Measurements from ENCODE around the gene SLBP.

The SLBP gene

DNA sequence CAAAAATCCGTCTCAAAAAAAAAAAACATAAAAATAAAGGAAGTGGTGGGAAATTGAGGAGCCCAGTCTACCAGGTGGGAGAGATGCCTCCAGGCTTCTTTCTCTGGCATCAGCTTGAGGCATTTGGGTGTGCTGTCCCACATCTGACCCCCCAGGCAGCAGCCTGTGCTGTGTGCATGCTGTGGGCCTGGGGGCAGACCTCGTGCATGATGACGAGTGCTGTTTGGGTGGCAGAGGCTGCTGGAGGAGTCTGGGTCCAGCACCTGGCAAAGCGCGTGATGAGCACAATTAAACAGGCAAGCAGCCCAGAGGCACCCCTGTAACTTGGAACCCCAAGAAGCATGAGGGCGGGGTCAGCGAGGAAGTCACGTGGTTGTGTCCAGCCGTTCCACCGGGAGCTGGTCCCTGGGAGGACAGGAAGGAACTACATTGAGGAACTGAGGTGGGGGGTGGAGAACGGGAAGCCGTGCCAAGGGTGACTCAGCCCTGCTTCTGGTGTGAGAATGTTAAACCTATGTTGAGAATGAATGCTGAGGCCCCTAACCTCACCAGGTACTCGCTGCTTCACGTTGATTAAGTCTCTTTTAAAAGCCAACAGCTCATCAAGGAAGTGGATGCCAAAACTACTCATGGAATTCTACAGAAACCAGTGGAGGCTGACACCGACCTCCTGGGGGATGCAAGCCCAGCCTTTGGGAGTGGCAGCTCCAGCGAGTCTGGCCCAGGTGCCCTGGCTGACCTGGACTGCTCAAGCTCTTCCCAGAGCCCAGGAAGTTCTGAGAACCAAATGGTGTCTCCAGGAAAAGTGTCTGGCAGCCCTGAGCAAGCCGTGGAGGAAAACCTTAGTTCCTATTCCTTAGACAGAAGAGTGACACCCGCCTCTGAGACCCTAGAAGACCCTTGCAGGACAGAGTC is 15.3 kb upstream of the SLBP start:
- Histone ChIP-seq H3K27ac (ENCODE audit: low read length) (no peak overlapping the region), H3K4me1 (ENCODE audit: low read length) (peaks cover 12% of the 10 kb centered on the region), H3K4me3 (ENCODE audit: low read length) (no peak overlapping the region), H3K36me3 (replicated peaks; ENCODE audit: low read depth, low read length) (peaks cover 67% of the 10 kb centered on the region), H2AFZ (ENCODE audit: low read depth, low read length) (no peak overlapping the region), H3K79me2 (ENCODE audit: low read length) (peaks cover 72% of the 10 kb centered on the region), H3K9ac (ENCODE audit: low read length) (no peak overlapping the region), H3K9me3 (ENCODE audit: insufficient read depth, low read length) (no peaks in the 10 kb centered on the region), H3K27me3 (ENCODE audit: low read depth, low read length) (no peaks in the 10 kb centered on the region), H3K4me2 (ENCODE audit: low read length) (no peak overlapping the region), H4K20me1 (ENCODE audit: insufficient read depth, low read length) (peaks cover 18% of the 10 kb centered on the region)
- TF ChIP-seq CTCF (IDR thresholded peaks at IDR 0.05; ENCODE audit: low read depth, low read length), result no peak
- no peak for TF ChIP-seq EZH2phosphoT487 (IDR thresholded peaks at IDR 0.05; ENCODE audit: low read depth)

GRCh38 chr4:1726146-1726934 is 14.2 kb upstream of the SLBP start:
- Histone ChIP-seq H2AFZ (ENCODE audit: low read depth, low read length) (no peak overlapping the region), H3K79me2 (ENCODE audit: low read length) (peaks cover 82% of the 10 kb centered on the region), H3K36me3 (replicated peaks; ENCODE audit: low read depth, low read length) (peaks cover 63% of the 10 kb centered on the region), H3K4me1 (ENCODE audit: low read length) (peaks cover 12% of the 10 kb centered on the region), H3K9ac (ENCODE audit: low read length) (no peak overlapping the region), H3K9me3 (ENCODE audit: insufficient read depth, low read length) (no peaks in the 10 kb centered on the region), H3K4me2 (ENCODE audit: low read length) (no peak overlapping the region), H3K4me3 (ENCODE audit: low read length) (no peak overlapping the region), H4K20me1 (ENCODE audit: insufficient read depth, low read length) (peaks cover 20% of the 10 kb centered on the region), H3K27me3 (ENCODE audit: low read depth, low read length) (no peaks in the 10 kb centered on the region), H3K27ac (ENCODE audit: low read length) (no peak overlapping the region)
- TF ChIP-seq EZH2phosphoT487 (IDR thresholded peaks at IDR 0.05; ENCODE audit: low read depth) (no peak), CTCF (IDR thresholded peaks at IDR 0.05; ENCODE audit: low read depth, low read length) (peak; percentile 93)

- Histone ChIP-seq H3K9ac (ENCODE audit: low read length) (no peak overlapping the region), H4K20me1 (ENCODE audit: insufficient read depth, low read length) (peaks cover 20% of the 10 kb centered on the region), H3K4me3 (ENCODE audit: low read length) (no peak overlapping the region), H3K4me2 (ENCODE audit: low read length) (no peak overlapping the region), H2AFZ (ENCODE audit: low read depth, low read length) (no peak overlapping the region), H3K4me1 (ENCODE audit: low read length) (peaks cover 12% of the 10 kb centered on the region), H3K36me3 (replicated peaks; ENCODE audit: low read depth, low read length) (peaks cover 54% of the 10 kb centered on the region), H3K27me3 (ENCODE audit: low read depth, low read length) (no peaks in the 10 kb centered on the region), H3K9me3 (ENCODE audit: insufficient read depth, low read length) (no peaks in the 10 kb centered on the region), H3K27ac (ENCODE audit: low read length) (no peak overlapping the region), H3K79me2 (ENCODE audit: low read length) (peaks cover 80% of the 10 kb centered on the region)
- TF ChIP-seq CTCF (IDR thresholded peaks at IDR 0.05; ENCODE audit: low read depth, low read length) (no peak), EZH2phosphoT487 (IDR thresholded peaks at IDR 0.05; ENCODE audit: low read depth) (no peak)
Observed at GRCh38 chr4:1725521-1725920, 13.4 kb upstream of the SLBP start.

Data from OCI-LY3 (cell line).